GM12873 (cell line): ENCODE measurements around the gene CRIP1.

Experiments
- TF ChIP-seq, protein P1 (sequence below): IDR thresholded peaks from 2 replicates; pipeline ENCODE4 v1.5.1; 2012; ENCODE audit warnings: low read depth, mild to moderate bottlenecking, moderate library complexity, low read length, control low read depth; ENCODE audit not compliant: insufficient read depth; ENCODE audit errors: missing control alignments

CRIP1 gene

DNA sequence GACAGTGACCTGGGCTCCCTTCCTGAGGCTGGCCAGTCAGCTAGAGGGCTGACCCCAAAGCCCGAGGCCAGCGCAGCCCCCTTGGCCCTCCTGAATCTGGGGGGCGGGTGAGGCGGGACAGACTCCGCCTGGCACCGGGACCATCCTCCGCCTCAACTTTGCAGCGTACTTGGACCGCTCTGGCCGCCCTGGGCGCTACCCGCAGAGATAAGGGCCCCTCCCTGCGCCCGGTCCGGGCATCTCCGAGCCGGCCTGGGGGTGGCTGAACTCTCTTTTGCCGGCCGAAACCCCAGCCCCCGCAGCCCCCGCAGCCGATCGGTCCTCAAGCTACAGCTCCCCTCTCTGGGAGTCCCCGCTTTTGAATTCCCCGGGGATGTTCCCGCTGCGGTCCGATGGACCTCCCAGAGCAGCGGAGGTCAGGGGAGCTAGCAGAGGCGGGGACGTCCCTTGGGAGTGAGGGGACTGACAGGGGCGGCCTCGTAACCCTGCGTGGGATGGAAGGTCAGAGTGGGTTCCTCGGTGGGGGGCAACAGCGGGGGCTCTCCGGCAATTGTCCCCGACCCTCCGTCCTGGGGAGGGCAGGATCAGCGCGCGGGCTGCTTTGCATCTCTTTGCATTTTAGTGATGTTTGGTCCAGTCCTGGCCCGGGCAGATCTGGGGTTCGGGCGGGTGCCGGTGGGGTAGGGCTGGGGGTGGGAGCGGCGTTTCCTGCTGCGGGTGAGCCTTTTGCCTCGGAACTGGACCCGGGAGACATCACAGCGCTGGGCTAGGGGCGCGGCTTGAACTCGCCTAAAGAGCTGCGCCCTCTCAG is at the start of gene CRIP1:
Gene CRIP1, plus strand, starts transcription at position 724 of the 811 bp plus-strand sequence. CDS start 374 bp downstream, outside the sequence.
- TF ChIP-seq, protein P1, sequence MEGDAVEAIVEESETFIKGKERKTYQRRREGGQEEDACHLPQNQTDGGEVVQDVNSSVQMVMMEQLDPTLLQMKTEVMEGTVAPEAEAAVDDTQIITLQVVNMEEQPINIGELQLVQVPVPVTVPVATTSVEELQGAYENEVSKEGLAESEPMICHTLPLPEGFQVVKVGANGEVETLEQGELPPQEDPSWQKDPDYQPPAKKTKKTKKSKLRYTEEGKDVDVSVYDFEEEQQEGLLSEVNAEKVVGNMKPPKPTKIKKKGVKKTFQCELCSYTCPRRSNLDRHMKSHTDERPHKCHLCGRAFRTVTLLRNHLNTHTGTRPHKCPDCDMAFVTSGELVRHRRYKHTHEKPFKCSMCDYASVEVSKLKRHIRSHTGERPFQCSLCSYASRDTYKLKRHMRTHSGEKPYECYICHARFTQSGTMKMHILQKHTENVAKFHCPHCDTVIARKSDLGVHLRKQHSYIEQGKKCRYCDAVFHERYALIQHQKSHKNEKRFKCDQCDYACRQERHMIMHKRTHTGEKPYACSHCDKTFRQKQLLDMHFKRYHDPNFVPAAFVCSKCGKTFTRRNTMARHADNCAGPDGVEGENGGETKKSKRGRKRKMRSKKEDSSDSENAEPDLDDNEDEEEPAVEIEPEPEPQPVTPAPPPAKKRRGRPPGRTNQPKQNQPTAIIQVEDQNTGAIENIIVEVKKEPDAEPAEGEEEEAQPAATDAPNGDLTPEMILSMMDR = no peak

GRCh38 chr14:105436891-105437722 is 49.6 kb upstream of the CRIP1 start:
- TF ChIP-seq, protein P1 = no peak

DNA sequence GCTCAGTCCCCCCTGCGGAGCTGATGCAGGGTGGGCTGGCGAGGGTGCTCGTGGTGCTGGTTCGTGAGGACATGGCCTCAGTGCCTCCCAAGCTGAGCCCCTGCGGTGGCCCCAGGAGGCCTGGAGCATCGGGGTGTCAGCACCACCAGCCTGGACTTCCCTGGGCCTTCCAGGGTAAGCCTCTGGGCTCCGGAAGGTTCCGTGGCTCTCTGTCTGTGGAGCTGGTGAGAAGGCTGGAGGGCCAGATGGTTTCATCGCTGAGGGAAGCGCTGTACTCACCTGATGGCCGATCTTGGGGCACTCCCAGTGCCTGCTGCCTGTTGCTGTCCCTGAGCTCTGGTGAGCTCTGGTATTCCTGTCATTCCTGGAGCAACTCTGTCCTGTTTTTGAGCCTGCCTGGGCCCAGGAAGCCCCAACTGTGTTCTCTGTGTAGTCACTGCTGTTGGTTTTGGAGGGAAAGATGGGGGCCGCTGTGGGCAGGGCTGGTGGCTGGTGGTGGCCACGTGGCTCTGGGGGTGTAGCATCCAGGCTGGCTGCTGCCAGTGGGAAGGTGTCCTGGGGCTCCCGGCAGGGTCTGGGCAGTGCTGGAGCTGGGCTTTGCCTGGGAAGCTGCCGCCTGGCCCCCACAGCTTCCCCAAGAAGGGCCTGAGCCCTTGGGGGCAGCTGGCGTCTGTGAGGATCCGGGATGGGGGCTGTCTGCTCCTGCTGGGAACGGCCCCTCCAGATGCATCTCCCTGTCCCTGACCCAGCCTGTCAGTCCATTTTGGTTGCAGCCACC is 48.8 kb upstream of the CRIP1 start:
- TF ChIP-seq, protein P1 = no peak

- TF ChIP-seq, protein P1 = no peak
Measured at GRCh38 chr14:105439179-105439578, 47.5 kb upstream of the CRIP1 start.

DNA sequence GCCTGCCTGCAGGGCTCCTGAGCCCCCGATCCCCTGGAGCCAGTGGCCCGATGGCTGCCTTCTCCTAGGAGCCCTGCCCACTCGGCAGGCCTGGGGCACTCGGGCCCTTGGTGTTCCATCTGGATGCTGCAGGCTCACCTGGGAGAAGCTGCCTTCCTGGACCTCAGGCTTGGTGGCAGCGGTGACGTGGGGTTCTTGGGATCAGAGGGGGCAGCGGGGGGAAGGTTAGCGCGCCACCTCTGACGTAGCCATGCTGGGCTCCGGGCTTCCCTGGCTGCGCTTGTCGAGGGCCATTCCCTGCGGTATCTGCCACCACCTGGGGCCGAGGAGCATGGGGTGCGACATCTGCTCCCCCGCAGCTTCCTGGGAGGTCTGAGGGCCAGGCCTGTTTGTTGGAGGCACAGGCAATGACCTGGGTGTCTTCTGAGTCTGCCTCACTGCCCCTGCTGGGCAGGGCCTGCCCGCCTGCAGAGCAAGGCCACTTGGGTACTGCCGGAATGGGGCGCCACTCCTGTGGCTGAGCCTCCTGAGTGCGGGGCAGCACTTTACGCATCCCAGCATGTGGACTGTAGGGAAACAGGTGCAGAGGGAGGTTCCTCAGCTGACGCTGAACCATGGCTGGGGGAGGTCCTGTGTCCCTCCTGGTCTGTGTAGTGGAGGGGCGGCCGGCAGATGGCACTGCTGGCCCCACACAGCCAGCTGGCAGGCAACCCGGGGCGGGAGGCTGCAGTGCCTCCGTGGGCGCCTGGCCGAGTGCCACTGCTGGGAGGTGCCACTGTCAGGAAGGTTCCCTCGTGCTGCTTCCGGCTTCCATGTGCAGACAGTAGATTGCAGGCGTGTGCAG is 46.8 kb upstream of the CRIP1 start:
- TF ChIP-seq, protein P1 = no peak

DNA sequence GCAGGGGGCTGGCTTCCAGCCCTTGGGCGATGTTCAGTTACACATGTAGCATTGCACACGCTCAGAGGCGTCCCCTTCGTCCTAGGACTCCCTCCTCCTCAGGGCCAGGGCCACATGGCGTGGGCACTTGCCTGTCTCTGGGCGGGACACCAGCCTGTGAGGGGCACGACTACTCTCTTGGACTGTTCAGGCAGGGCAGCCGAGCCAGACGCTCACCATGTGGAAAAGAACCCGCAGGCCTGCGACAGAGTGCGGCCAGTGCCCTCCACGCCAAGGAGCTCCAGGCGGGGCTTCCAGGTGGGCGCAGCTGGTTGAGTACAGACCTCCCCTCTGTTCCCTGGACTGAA is 46.2 kb upstream of the CRIP1 start:
- TF ChIP-seq, protein P1 = no peak
